Loucy (cell line): ENCODE results near the gene ALMS1.

Experiments
- CTCF ChIP-seq: fragments of 200-600 bp; sonication (generic); conservative IDR thresholded peaks from 2 replicates; pipeline ENCODE4 v1.5.1; 2014; ENCODE audit warnings: mild to moderate bottlenecking, antibody characterized with exemption, low read length
- EZH2phosphoT487 ChIP-seq: fragments of 200-600 bp; IDR thresholded peaks from 2 replicates; pipeline ENCODE4 v1.6.1; 2018; ENCODE audit warnings: antibody characterized with exemption, mild to moderate bottlenecking, moderate library complexity, borderline replicate concordance

GRCh38 chr2:73408198-73408597 is 22.6 kb downstream of the ALMS1 start:
- TF ChIP-seq CTCF (no peak), EZH2phosphoT487 (no peak)
